HG02885 (cell line): ENCODE data around the gene MORC2.

ENCODE experiments used
- ATAC-seq: cut with Tn5 transposase; IDR thresholded peaks from one replicate; pipeline ENCODE4 v1.9.1; 2021; ENCODE audit warnings: mild to moderate bottlenecking; ENCODE audit not compliant: unreplicated experiment, poor library complexity

MORC2 gene

GRCh38 chr22:30953206-30953605 is 15.4 kb downstream of the MORC2 start:
- ATAC-seq: no peak

DNA sequence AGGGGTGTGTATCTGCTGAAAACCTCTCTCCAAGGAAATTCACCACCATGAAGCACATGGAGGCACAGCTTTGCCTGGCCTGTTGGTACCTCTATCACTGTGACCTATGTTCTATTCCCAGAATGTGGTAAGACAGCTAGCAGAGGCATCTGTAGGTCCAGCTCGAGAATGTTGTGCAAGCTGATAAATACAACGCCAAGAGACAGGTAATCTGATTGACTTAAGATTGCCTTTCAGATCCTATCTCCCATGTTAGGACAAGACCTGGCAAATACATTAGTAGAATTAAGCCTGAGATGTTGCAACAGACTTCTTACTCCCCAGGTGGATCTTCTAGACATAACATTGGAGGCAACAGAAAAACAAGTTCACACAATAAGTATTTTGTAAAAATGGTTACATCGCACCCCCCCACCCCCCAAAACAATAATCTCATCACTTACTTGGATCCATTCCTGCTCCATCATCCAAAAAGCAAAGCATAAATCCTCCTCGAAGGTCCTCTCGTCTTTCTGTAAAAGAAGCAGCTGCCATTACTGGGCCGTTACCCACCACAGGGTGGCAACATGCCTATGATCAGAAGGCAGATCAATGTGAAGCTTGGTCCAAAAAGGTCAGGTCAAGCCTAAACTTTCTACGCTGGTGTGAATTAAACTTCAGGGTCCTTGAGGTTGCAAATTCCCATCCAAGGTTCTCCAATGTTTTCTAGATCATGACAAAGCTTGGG is 18.5 kb downstream of the MORC2 start:
- ATAC-seq: no peak

DNA sequence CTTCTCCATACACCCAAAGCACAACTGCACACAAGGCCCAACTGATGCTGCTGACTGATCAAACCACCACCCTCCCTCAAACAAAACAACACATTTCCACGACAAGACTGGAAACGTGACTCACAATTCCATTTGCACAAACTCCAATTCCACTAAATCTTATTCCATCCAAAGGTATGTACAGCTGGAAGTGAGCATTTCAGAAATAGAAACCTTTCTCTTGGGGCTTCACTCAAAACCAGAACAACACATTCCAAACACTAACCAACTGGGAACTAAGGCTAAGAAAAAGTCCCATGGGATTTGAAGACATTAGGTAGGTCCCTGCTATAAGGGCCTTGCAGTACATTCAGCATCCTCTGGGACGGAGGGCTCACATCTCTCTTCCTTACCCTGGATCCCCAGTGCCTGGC is 19.6 kb downstream of the MORC2 start:
- no peak for ATAC-seq

GRCh38 chr22:30947816-30948454 is 20.6 kb downstream of the MORC2 start:
- no peak for ATAC-seq

- ATAC-seq: no peak
Measured at GRCh38 chr22:30947173-30947815, 21.3 kb downstream of the MORC2 start.

GRCh38 chr22:30946354-30946753 is 22.2 kb downstream of the MORC2 start:
- no peak for ATAC-seq

GRCh38 chr22:30945653-30946052 is 22.9 kb downstream of the MORC2 start:
- ATAC-seq: no peak

DNA sequence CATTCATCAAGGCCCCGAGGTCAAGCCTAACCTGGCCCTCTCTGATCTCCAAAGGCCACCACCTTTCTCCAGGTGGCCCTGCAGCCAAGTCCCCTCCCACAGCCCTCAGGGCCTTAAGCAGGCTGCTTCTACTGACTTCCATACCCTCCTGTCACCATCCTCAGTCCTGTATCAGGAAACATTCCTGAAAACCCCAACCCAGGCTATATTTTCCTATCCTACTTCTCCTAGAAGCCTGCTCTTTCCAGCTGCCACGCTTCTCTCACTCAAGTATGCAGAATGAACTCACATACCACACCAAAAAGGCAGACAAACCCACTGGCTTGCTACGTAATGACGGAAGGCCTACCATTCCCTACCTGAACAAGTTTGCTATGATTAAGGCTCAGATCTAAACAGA is 23.6 kb downstream of the MORC2 start:
- no peak for ATAC-seq

GRCh38 chr22:30943368-30943767 is 25.2 kb downstream of the MORC2 start:
- no peak for ATAC-seq

DNA sequence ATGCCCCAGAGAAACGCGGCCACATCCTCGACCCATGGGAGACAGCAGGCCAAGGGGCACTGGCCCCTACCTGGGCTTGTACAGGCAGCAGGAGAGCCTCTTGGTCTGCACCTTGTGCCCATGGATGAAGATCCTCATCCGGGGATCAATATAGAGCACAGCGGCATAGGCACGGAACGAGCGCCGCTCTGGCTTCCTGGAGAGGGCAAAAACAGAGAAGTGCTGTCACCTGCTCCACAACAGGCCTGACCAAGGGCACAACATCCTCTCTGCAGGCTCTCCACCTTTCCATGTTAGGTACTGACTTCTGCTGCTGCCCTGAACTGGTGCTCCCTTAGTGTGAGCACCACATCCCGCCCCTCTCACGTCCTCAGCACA is 27.2 kb downstream of the MORC2 start:
- ATAC-seq: no peak

GRCh38 chr22:30940685-30941362 is 27.8 kb downstream of the MORC2 start:
- ATAC-seq: no peak

GRCh38 chr22:30934053-30934452 is 34.5 kb downstream of the MORC2 start:
- ATAC-seq: no peak

DNA sequence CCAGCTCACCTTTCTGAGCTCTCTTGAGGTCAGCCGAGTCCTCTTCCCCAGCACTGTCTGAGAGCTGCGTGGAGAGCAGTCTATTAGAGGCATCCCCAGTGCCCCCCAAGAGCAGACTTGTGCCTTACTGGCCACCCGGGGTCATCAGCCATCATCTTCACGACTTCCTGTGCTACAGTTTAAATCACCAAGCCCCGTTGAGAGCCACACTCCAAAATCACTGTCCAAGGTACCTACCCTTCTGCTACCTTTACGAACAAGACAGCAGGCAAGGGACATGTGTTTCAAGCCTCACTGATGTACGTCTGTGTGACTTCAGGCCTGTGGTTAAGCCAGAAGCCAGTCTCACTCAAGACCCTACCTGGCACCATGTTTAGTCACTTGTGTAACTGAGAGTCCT is 35.1 kb downstream of the MORC2 start:
- ATAC-seq: no peak

- ATAC-seq: no peak
Measured at GRCh38 chr22:30932661-30933060, 35.9 kb downstream of the MORC2 start.

GRCh38 chr22:30931541-30932300 is 36.9 kb downstream of the MORC2 start:
- ATAC-seq: no peak

- no peak for ATAC-seq
Measured at GRCh38 chr22:30930228-30930627, 38.3 kb downstream of the MORC2 start.

GRCh38 chr22:30928401-30928800 is 40.2 kb downstream of the MORC2 start:
- ATAC-seq: no peak

DNA sequence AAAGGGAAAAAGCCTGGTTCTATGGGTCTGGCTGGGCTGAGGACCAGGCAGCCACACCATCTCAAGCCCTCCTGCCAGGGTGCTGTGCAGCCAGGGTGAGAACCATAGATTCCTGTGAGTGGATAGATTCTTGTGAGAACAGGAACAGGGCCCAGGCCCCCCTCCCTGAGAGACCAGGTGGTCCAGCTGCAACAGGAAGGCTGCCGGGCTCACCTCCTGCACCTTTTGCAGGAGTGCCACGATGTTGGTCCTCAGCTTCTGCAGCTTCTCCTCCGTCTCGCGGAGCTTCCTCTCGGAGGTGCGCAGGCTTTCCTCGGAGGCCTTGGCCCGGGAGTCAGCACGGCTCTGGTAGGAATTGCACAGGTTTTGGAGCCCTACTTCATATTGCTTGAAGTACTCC is 40.8 kb downstream of the MORC2 start:
- ATAC-seq: no peak

DNA sequence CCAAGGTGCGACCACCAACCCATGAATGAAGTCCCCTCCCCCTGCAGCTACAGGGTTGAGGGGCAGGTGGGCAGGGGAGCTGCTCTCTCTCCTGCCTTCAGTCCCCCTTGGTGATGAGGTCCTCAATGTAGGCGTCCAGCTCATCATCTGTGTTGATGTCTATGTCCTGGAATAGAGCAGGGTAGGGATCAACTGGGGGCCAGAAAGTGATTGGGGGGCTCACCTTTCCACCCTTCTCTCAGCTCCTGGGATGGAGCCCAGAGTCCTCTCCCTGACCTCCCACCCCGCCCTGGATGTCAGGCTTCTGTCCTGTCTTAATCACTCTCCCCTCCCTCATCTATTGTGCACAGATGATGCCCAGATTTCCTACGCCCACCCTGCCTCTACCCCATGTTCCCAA is 41.9 kb downstream of the MORC2 start:
- ATAC-seq: no peak

GRCh38 chr22:30925667-30926066 is 42.9 kb downstream of the MORC2 start:
- ATAC-seq: no peak
